OCI-LY1 (cell line): ENCODE results near the gene SLAMF7.

ENCODE experiments used
- CTCF ChIP-seq: fragments of 200-600 bp; sonication (generic), shearing (Covaris generic); IDR thresholded peaks from 2 replicates; pipeline ENCODE4 v1.5.1; 2017; ENCODE audit warnings: mild to moderate bottlenecking, antibody characterized with exemption, low read length, moderate library complexity, mixed read lengths
- EZH2 ChIP-seq: fragments of 200-600 bp; sonication (generic), shearing (Covaris generic); IDR thresholded peaks from 2 replicates; pipeline ENCODE4 v1.8.0; 2017; ENCODE audit warnings: borderline replicate concordance, mixed run types, mild to moderate bottlenecking, antibody characterized with exemption, low read length, moderate library complexity, mixed read lengths

DNA sequence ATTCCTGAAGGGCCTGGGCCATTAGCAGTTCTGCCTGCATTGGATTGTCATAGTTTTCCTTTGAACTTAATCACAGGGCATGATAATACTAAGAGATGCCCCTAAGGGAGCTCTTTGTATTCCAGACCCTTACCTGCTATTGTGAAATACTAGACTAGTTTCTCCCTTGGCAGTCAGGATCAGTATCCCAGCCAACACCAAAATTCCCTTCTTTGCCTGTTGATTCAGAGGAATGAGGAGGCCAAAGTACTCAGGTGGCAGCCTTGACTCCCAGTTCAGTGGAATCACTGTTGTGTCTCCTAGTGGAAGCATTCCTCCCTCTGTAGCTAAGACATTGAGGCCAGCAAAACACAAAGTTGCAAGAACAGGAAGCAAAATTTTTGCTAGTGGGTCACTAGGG lies 20.7 kb downstream of the SLAMF7 start:
- no peak for TF ChIP-seq CTCF
- TF ChIP-seq EZH2, result no peak
